Tibial artery (tissue), 4 donors: ENCODE data around the gene EYS.
"Not testable (repeated sequence)": the region's sequence is repeated elsewhere in the genome, so short reads cannot be mapped to it uniquely, and the experiment has no call there.

Experiments used
- DNase-seq, 2 donors: peaks; one replicate each; pipeline ENCODE4 v3.0.0-alpha.2; 2019
- H3K27ac ChIP-seq, 2 donors: fragments of 200-600 bp; sonication (generic) in 1 of 2; 1 replicate in 1 of 2; 2 replicates in 1 of 2; pipeline ENCODE4 v1.5.1; 2018 to 2019; ENCODE audit warnings: mild to moderate bottlenecking in 1 of 2
- H3K27me3 ChIP-seq, 2 donors: fragments of 200-600 bp; sonication (generic) in 1 of 2; one replicate each; pipeline versions ENCODE4 v1.5.1 to v1.6.0; 2016 to 2019
- H3K36me3 ChIP-seq, 3 donors: fragments of 200-600 bp; sonication (generic) in 2 of 3; one replicate each; pipeline ENCODE4 v1.5.1; 2016 to 2019; ENCODE audit warnings: mild to moderate bottlenecking in 2 of 3
- H3K4me1 ChIP-seq, 4 donors: fragments of 200-600 bp; sonication (generic) in 2 of 4; 1 replicate in 3 of 4; 2 replicates in 1 of 4; pipeline ENCODE4 v1.5.1; 2016 to 2019
- H3K4me3 ChIP-seq, 2 donors: fragments of 200-600 bp; sonication (generic) in 1 of 2; 1 replicate in 1 of 2; 2 replicates in 1 of 2; pipeline ENCODE4 v1.5.1; 2018 to 2019; ENCODE audit warnings: mild to moderate bottlenecking in 2 of 2
- H3K9me3 ChIP-seq, 3 donors: fragments of 200-600 bp; sonication (generic) in 1 of 3; one replicate each; pipeline ENCODE4 v1.5.1; 2016 to 2019
- CTCF ChIP-seq, 2 experiments: fragments of 200-600 bp in 1 of 2; fragments of 450-650 bp in 1 of 2; IDR thresholded peaks; one replicate each; pipeline ENCODE4 v1.5.1; 2017 to 2019; ENCODE audit warnings: antibody characterized with exemption in 2 of 2, mild to moderate bottlenecking in 1 of 2, moderate library complexity in 1 of 2
- intact Hi-C: fragments of 100-400 bp; cut with DNase I; formaldehyde crosslinking; loops from one replicate; pipeline ENCODE4 v1.15.0; 2023; ENCODE audit warnings: low total_unique reads

EYS gene

GRCh38 chr6:65410309-65410708 is 296.7 kb downstream of the EYS start:
- no peaks in the 10 kb centered on the region for H3K9me3 ChIP-seq
- no peak for DNase-seq
- no peaks in the 10 kb centered on the region for H3K27me3 ChIP-seq
- no peak overlapping the region for H3K27ac ChIP-seq
- TF ChIP-seq CTCF (IDR thresholded peaks at IDR 0.05) = no peak
- no peaks in the 10 kb centered on the region for H3K36me3 ChIP-seq
- H3K4me3 ChIP-seq = no peak overlapping the region
- H3K4me1 ChIP-seq = no peaks in the 10 kb centered on the region
- intact Hi-C loops = no loop called here

- H3K36me3 ChIP-seq = no peaks in the 10 kb centered on the region
- H3K4me1 ChIP-seq = no peaks in the 10 kb centered on the region
- no peaks in the 10 kb centered on the region for H3K9me3 ChIP-seq
- H3K4me3 ChIP-seq = no peak overlapping the region
- no peak for TF ChIP-seq CTCF (IDR thresholded peaks at IDR 0.05)
- no peak for DNase-seq
- H3K27ac ChIP-seq = no peak overlapping the region
- intact Hi-C loops = no loop called here
- no peaks in the 10 kb centered on the region for H3K27me3 ChIP-seq
These were observed 304.5 kb downstream of the EYS start for GRCh38 chr6:65402564-65402963.

GRCh38 chr6:65399355-65400084 is 307.5 kb downstream of the EYS start:
- no peaks in the 10 kb centered on the region for H3K36me3 ChIP-seq
- intact Hi-C loops = no loop called here
- no peak overlapping the region for H3K4me3 ChIP-seq
- no peaks in the 10 kb centered on the region for H3K9me3 ChIP-seq
- no peaks in the 10 kb centered on the region for H3K27me3 ChIP-seq
- H3K4me1 ChIP-seq = no peaks in the 10 kb centered on the region
- TF ChIP-seq CTCF (IDR thresholded peaks at IDR 0.05) = no peak
- DNase-seq = no peak
- no peak overlapping the region for H3K27ac ChIP-seq

GRCh38 chr6:65398851-65399250 is 308.2 kb downstream of the EYS start:
- no peak overlapping the region for H3K4me3 ChIP-seq
- no peaks in the 10 kb centered on the region for H3K36me3 ChIP-seq
- H3K4me1 ChIP-seq = no peaks in the 10 kb centered on the region
- intact Hi-C loops = no loop called here
- no peaks in the 10 kb centered on the region for H3K27me3 ChIP-seq
- H3K9me3 ChIP-seq = no peaks in the 10 kb centered on the region
- no peak for DNase-seq
- no peak for TF ChIP-seq CTCF (IDR thresholded peaks at IDR 0.05)
- H3K27ac ChIP-seq = no peak overlapping the region

- H3K4me1 ChIP-seq = no peaks in the 10 kb centered on the region
- H3K36me3 ChIP-seq = no peaks in the 10 kb centered on the region
- H3K4me3 ChIP-seq = no peak overlapping the region
- intact Hi-C loops = no loop called here
- H3K9me3 ChIP-seq = no peaks in the 10 kb centered on the region
- TF ChIP-seq CTCF (IDR thresholded peaks at IDR 0.05) = no peak
- no peaks in the 10 kb centered on the region for H3K27me3 ChIP-seq
- no peak for DNase-seq
- H3K27ac ChIP-seq = no peak overlapping the region
These were observed 356.5 kb downstream of the EYS start for GRCh38 chr6:65350530-65350929.

- DNase-seq = not testable (repeated sequence)
These were observed 404.4 kb downstream of the EYS start for GRCh38 chr6:65302655-65303054.

More at GRCh38 chr6:65302655-65303054, 404.4 kb downstream of the EYS start:
- H3K27me3 ChIP-seq, H3K4me1 ChIP-seq, intact Hi-C loops, H3K9me3 ChIP-seq, H3K27ac ChIP-seq, H3K36me3 ChIP-seq, H3K4me3 ChIP-seq: not testable (repeated sequence)
